ENCODE measurements around the gene PLEKHD1.
A peak's percentile ranks its signal among the peaks of the same experiment; 100 is the strongest.
"Not testable (repeated sequence)": the region's sequence is repeated elsewhere in the genome, so short reads cannot be mapped to it uniquely, and the experiment has no call there.

Gene PLEKHD1

GRCh38 chr14:69483765-69484443 is 624 bp upstream of the PLEKHD1 start:
- DNase-seq, result peak; percentile 74

GRCh38 chr14:69485315-69485660 is 760 bp downstream of the PLEKHD1 start:
- no peak for DNase-seq

DNA sequence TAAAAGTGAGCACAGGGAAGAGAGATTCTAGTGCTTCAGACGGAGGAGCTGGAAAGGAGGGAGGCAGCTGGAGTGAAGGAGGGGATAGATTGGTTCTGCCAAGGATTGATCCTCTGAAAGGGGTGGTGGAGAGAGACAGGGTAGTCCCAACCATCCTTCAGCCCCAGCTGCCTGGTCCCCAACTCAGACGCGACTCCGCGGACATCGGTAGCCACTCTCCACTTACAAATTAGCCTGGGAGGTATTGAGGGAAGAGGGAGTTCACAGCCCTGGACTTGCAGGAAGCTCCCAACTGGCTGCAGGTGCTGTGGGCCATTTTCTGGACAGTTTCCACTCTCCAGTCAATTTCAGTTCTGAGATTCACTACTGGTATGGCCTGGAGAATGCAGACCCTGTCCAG is 1.2 kb downstream of the PLEKHD1 start:
- DNase-seq, result no peak

DNA sequence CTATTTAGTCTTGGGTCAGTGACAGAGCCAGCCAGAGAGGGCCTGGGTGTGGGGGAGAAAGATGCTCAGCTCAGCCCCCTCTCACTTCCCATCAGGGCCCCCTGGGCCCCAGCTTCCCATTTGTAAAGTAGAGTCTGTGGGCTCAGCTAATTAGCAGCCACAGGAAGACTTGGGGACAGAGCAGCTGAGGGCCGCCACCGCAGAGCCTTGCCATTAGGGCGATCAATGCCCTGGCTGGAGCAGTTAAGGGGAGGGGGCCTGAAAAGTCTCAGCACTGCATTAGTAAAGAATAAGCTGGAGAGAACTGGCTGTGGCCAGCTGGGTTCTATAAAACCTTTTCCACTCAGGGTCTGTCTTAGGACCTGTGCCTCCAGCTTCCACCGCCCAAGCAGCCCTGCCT is 2.7 kb downstream of the PLEKHD1 start:
- no peak for DNase-seq

DNA sequence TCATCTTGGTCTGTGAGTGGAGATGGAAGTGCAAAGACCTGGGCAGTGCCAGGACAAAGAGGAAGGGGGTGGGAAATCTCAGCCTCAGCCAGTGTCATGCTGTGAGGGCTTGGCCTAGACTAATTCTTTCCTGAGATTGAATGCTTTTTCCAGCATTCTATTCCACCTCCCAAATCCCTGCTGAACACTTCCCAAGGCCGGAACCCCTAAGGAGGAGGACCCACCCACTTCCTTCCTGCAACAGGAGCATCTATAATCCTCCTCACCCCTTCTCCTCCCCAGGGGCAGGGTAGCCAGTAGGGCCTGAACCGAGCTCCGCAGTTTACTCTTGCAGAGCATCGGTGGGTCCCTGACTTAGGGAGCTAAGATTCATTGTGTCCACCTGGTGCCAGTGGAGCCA is 3.2 kb downstream of the PLEKHD1 start:
- DNase-seq, result no peak

DNA sequence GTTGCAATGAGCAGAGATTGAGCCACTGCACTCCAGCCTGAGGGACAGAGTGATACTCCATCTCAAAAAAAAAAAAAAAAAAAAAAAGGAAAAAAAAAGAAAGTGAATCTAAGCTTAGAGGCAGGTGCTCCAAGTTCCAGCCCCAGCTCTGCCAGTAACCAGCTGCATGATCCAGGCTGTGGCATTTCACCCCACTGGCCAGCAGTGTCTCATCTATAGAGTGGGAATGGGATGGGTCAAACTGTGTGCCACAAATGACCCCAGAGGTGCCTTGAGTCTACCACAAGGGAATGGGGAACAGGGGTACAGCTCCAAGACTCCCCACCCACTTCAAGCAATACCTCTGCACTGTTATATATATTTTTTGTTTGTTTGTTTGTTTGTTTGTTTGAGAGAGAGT is 5.0 kb downstream of the PLEKHD1 start:
- DNase-seq, result no peak

DNA sequence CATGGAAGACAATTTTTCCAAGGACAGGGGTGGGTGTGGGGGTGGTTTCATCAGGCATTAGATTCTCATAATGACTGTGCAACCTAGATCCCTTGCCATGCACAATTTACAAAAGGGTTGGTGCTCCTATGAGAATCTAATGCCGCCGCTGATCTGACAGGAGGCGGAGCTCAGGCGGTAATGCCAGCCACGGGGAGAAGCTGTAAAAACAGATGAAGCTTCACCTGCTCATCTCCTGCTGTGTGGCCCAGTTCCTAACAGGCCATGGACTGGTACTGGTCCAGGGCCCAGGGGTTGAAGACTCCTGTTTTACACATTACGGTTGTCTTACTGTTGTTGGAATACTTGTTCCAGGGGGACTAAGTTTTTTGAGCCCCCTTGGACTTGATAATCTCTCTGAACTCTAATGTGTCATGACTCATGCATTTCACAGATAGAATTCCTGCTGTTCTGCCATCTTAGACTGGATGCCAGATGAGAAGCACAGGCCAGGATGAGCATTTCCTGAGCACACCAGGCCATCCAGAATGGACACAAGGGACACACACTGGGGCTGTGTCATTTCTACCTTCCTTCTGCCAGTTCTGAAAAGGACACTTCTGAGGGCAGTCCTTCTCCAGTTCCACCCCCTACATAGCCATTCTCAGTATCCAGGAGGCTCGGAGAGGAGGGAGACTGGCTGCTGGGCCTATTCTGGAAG is 5.8 kb downstream of the PLEKHD1 start:
- DNase-seq, result no peak

DNA sequence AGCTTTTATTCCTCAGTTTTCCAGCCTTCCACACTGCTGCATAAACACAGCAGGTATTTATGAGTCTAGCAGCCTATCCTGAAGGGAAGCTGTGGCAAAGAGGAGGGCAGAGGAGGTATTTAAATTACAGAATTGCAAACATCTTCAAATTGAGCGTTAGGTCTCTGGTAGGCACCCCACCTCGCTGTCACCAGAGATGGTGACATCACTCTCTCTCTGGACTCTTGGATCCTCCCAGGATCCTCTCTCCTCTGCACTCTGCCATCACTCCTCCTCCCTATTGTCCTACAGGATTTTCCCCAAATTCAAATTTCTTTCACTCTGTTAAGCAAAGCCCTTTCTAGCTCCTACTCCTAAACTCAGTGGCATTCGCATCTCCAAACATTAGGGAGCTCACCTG is 6.7 kb downstream of the PLEKHD1 start:
- no peak for DNase-seq

DNA sequence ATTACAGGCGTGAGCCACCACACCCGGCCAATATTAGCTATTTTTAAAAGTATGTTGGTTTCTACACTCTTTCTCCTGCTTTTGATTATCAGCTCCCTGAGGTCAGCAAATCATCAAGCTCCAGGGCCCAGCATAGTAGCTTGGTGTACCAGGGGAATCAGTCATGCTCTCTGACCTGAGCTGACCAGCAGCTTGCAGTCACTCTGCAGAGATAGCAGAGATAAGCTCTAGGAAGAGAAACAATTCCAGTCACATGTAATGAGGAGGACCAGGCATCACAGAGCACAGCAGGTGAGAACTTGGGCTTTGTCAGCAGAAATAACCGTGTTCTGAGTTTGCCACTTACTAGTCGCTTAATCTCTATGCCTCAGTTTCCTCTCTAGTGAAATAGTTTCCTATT is 8.5 kb downstream of the PLEKHD1 start:
- DNase-seq, result no peak

- no peak for DNase-seq
These were observed 9.3 kb downstream of the PLEKHD1 start for GRCh38 chr14:69493791-69494190.

DNA sequence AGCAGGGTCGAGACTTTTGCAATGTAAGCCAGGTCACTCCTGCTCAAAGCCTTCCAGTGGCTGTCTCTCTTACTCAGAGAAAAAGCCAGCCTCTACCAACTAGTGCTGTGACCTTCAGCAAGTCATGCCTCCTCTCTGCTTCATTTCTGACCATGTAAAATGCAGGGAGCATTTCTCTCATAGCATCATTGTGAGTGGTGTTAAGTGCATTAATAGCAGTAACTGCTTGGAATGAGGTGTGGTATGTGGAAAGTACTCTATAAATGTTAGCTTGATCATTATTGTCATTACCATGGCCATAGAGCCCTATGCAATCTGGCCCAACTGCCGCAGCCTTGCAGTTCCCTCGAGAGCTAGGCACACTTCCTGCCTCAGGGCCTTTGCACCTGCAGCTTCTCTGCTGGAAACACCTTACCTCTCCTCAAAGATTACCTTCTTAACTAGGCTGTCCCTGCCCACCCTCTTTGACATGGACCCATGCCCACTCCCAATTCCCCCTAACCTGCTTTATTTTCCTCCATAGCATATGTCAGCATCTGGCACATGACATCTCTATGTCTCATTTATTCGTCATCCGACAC is 10.9 kb downstream of the PLEKHD1 start:
- DNase-seq, result peak; percentile 64

DNA sequence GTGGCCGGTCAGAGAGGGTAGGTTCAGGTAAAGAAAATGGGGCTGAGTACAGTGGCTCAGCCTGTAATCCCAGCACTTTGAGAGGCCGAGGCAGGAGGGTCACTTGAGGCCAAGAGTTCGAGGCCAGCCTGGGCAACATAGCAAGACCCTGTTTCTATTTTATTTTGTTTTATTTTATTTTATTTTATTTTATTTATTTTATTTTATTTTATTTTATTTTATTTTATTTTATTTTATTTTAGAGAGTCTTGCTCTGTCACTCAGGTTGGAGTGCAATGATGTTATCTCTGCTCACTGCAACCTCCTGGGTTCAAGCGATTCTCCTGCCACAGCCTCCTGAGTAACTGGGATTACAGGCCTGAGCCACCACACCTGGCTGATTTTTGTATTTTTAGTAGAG is 13.3 kb downstream of the PLEKHD1 start:
- not testable (repeated sequence) for DNase-seq

DNA sequence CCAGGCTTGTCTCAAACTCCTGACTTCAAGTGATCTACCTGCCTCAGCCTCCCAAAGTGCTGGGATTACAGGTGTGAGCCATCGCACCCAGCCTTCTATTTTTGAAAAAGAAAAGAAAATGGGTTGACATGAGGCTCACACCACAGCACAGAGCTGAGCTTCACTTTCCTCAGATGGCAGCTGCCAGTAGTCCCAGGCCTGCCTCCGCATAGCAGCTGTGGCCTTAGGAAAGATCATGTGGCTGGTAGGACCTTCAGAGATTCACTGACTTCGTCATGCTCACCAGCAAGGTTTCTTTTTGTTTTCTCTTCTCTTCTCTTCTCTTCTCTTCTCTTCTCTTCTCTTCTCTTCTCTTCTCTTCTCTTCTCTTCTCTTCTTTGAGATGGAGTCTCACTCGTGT is 13.8 kb downstream of the PLEKHD1 start:
- not testable (repeated sequence) for DNase-seq

GRCh38 chr14:69499436-69499835 is 14.9 kb downstream of the PLEKHD1 start:
- DNase-seq, result no peak

DNA sequence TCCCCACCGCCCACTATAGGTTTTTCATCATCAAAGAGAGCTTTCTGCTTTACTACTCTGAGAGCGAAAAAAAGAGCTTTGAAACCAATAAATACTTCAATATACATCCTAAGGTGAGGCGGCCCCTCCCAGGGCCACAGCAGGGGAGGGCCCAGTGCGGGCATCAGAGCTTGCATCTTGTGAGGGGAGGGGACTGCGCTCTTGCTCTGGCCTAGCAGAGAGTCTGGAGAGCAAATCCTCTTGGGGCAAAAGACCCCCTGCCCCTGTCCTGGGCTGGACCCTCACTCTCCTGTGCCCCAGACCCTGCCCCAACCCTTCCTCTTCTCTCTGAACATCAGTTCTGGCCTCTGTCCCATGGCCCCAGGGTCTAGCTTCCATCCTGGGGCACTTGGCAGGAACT is 15.6 kb downstream of the PLEKHD1 start:
- DNase-seq, result no peak

GRCh38 chr14:69500736-69501135 is 16.2 kb downstream of the PLEKHD1 start:
- peak; percentile 98 for DNase-seq

DNA sequence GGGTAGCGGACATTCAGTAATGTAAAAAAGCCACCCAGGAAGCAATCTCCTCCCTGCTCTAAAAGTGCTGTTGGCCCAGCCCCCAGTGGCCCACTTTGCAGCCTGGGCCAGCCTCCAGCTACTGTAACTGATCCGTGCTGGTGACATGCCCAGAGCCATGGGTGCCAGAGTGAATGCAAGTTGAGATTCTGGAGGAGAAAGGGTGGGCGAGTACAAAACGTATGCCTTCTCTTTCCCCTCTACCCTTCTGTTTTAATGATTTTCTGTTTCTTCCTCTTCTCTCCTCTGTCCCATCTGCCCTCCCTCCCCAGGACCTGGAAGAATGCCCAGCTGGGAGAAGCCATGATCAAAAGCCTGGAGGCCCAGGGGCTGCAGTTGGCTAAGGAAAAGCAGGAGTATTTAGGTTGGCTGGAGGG is 16.9 kb downstream of the PLEKHD1 start:
- peak; percentile 97 for DNase-seq

GRCh38 chr14:69504775-69505174 is 20.2 kb downstream of the PLEKHD1 start:
- no peak for DNase-seq

DNA sequence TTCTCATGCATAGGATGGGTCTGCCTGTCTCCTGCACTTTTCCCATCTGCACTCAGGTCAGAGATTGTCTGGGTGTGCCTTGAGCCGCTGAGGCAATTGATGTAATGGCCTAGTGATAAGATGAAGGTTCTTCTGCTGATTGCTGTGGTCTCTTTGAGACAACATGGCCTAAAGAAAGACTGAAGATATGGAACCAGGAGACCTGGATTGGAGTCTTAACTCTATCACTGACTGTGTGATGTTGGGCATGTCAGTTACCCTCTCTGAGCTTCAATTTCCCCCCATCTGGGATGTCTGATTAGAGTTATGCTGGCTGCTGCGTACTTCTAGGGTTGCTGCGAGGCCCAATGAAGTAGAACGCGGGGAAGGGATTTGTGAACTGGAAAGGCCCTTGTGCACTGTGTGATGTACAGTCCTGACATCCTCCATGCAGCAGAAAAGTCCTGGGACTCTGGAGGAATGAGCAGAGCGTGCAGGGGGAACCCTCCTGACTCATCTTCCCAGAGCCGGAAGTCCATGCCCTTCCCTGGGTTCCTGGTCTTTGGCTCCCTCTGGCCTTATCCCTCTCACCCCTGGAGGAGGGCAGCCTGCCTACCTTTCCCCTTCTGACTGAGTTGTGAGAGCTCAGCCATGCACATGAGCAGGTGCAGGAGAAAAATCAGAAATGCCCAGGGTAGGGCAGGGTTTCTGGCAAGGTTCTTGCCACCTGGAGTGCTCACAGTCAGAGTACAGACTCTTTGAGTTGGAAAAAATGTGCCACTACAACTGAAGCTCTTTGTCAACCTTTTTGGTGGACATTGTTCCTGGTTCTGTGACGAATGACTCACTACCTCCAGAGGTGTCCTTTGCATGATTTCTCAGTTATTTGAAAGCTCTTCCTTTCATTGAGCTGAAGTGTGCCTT is 21.1 kb downstream of the PLEKHD1 start:
- no peak for DNase-seq

GRCh38 chr14:69506241-69506595 is 21.7 kb downstream of the PLEKHD1 start:
- DNase-seq, result no peak

DNA sequence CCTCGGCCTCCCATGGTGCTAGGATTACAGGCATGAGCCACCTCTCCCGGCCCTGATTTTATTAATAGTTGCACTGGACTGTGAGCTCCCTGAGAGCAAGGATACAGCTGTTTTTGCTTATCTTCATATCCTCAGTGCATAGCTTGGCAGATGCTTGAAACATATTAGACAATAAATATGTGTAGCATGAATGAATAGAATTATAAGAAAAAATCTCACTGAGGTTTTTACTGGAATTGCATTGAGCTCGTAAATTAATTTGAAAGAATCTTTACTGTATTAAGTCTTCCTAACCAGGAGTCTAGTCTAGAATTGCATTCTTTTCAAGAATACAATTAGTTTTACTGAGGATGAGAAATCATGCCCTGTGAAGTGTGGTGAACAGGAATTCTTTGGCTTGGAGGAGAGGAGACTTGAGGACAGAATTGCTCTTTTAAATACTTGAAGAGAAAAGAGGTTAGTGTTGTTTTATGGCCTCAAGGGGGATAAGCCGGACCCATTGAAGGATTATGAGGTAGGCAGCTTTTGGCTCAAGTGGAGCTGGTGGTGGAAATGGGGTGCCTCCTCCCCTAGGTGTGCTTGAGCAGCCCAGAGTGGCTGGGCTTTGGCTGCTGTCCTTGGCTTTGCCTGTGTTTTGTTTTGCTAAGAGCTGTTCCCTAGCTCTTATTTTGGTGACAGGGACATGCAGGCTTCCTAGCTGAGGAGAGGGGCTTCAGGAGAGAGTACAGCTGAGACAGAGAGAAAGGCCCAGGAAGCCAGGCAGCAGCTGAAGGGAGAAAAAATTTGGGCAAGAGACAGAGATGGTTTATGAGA is 34.0 kb downstream of the PLEKHD1 start:
- no peak for DNase-seq

- DNase-seq, result no peak
These were observed 34.9 kb downstream of the PLEKHD1 start for GRCh38 chr14:69519204-69520100.
